GM18873 (cell line): ENCODE measurements around the gene SPDYC.

Experiments
- ATAC-seq: cut with Tn5 transposase; IDR thresholded peaks from one replicate; pipeline ENCODE4 v1.9.1; 2021; ENCODE audit warnings: mild to moderate bottlenecking, moderate library complexity, moderate number of reproducible peaks; ENCODE audit not compliant: unreplicated experiment, low FRiP score

SPDYC gene

GRCh38 chr11:65170058-65170534 lies at the start of gene SPDYC:
TSS of gene SPDYC (plus strand) at chr11:65170233. CDS start at chr11:65171358, 1,125 bp downstream.
- no peak for ATAC-seq

DNA sequence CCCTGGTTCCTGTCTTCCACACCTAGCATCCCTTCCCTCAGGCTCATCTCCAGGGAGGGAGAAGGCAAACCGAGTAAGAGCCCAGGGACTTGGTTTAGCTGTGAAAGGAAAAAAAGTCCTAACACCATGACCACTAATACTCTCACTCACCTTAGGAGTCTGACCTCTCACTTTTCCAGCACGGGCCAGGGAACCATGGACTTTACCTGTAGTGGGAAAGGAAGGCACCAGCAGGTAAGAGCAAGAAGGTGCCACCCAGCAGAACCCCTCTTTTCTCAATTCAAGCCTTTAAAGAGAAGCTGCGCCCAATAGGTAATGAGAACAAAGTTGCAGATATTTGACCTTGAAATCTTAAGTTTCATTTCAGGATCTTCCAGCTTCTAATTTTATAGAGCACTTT lies 49.2 kb upstream of the SPDYC start:
- ATAC-seq = no peak

- no peak for ATAC-seq
Measured at GRCh38 chr11:65121447-65121864, 48.6 kb upstream of the SPDYC start.

DNA sequence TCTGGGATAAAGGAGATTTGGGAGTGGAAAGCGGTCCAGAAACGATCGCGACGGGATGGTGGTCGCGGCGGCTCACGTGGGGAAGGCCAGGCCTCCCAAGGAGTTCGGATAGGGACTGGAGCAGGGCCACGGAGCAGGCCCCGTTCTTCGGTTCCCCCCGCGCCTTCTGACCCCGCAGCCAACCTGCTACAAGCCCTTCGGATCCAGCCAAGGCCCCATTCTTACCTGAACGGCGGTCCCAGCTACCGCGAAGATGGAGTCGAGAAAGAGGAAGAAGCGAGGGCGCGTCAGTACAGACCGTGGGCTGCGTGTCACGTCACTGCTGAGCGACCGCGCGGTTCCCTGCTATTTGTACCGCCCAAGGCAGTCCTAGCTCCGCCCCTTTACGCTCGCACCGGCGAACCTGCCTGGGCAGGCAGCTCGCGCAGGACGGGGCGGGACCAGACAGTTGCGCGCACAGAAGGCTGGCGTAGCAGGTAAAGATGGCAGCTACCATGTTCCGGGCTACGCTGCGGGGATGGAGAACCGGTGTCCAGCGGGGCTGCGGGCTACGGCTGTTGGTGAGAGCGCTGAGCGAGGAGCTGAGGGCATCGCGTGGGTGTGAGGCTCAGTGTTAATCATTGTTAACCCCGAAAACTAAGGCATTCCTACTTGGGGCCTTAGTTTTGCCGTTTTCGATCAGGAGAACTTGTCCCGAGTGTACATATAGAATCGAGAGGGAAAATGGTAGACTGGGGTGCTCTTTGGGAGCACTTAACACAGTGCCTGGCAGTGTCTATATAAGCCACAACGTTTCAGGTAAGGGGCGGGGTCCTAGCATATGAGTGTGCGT lies 48.0 kb upstream of the SPDYC start, which contains the start of the genes FAU and MRPL49:
FAU (minus strand) TSS at position 270 of the 832 bp plus-strand sequence. CDS start 321 bp downstream, outside the sequence.
MRPL49 (plus strand) TSS at position 457 of the 832 bp plus-strand sequence; CDS start at position 483, 26 bp downstream.
- ATAC-seq = peak; percentile 56

GRCh38 chr11:65124480-65125196 lies 45.4 kb upstream of the SPDYC start:
- no peak for ATAC-seq

DNA sequence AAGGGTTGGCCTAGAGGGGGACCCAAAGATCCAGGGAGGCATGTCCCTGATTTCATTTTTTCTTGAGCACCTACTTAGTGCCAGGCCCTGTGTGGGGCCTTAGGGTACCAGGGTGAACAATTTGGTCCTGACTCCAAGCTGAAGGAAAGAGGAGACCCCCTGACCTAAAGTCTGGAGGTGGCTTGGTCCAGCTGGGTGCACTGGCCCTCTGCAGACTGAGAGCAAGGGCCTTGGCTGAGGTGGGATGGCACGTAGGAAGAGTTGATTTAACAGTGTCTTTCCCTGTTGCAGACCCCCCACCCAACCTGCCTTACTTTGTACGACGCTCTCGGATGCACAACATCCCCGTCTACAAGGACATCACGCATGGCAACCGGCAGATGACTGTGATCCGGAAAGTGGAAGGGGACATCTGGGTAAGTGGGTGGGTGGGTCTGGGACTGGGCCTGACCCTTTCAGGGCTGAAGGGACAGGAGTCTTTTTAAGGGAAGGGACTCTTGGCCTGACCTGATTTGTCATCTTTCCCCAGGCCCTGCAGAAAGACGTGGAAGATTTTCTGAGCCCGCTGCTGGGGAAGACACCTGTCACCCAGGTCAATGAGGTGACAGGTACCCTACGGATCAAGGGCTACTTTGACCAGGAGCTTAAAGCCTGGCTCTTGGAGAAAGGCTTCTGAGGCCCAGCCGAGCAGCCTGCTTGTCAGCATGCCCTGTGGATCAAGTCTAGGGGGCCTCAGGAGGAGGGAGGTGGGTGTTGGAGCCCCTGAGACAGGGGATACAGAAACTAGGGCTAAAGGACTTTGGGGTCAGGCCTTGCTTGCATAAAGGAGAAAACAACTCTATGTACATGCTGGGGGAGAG lies 44.6 kb upstream of the SPDYC start:
- no peak for ATAC-seq

DNA sequence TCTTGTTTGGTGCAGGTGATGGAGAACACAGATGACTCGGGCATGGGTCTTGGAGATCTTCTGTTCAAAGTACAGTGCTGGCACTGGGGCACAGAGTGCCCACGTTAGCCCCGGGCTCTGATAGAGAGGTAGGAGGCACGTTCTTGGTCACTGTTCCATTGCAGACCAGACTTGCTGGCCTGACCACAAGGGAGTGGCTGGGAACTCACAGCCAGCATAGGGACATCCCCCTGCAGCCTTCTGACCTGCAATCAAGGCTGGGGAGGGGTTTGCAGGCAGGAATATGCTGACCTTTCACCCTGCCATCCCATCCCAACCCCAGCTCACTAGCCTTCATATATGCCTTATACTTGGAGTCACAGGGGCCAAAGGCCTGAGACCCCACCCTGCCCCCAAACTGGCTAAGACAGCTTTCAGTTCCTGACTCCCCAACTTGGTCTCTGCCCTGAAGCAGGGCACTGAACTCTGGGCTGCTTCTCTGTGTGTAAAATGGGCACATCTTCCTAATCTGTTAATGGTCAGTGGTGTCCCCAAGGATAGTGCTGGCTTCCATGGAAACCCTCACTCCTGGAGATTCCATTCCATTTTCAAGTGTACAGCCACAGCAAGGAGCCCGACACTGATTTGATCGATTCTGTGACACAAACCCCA lies 43.3 kb upstream of the SPDYC start:
- ATAC-seq = no peak

- no peak for ATAC-seq
Measured at GRCh38 chr11:65127473-65128181, 42.4 kb upstream of the SPDYC start.

GRCh38 chr11:65128182-65129145 lies 41.6 kb upstream of the SPDYC start:
- ATAC-seq = no peak

- no peak for ATAC-seq
Measured at GRCh38 chr11:65129649-65130441, 40.2 kb upstream of the SPDYC start.

DNA sequence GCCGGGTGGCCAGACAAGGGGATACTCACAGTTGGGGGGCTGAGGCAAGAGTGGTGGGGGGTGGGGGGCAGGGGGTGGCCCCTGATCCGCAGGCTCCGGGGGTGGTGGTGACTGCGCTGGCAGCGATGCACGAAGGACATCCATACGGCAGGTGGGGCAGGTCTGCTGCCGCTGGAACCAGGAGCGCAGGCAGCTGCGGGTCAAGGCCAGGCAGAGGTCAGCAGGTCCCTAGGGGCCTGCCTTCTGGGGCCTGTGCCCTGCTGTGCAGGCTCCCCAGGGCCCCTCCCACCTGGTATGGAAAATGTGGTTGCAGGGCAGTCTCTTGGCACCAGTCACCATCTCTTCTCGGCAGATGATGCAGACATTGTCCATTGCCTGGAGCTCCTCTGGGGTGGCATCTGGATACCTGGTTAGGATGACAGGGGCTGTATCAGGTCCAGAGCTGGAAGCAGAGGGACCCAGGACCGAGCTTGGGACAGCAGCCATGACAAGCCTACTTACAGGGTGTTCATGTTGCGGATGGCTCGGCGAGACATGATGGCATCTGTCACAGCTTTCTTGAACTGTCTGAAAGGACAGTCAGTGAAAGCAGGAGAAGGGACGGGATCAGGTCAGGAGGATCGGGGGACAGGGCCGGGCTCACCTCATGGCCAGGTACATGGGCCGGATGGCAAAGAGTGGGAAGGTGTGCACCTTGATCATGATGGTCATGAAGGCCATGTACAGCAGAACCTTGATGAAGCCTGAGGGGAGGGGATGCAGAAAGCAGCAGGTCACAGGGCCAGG lies 39.2 kb upstream of the SPDYC start:
- ATAC-seq = no peak

DNA sequence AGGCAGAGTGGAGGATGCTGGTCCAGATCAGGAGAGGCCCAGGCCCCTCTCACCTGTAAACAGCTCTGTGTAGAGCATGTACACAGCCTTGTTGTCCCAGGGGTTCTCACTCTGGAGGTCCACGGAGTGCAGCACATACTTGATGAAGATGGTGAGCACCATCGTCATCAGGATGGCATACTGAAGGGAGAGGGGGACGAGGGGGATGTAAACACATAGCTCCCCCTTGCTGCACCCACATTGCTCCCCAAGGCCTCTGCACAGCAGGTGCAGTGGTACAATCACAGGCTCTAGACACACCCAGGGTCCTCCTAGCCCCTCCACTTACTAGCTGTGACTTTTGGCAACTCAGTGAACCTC lies 38.6 kb upstream of the SPDYC start:
- no peak for ATAC-seq

DNA sequence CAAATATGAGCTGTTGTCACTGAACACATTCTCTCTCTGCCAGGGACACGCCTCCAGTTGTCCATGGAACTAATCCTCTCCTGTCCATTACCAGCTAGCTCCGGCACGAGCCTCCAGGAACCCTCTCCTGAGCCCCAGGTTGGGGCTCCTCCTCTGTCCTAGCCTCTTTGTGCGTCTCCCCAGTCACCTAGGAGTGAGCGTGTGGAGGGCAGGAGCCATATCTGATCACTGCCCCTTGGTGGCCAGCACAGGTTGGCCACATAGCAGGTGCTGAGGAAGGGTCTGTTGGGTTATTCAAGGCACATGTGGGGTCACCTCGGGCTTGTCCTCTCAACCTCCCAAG lies 38.2 kb upstream of the SPDYC start:
- ATAC-seq = no peak

DNA sequence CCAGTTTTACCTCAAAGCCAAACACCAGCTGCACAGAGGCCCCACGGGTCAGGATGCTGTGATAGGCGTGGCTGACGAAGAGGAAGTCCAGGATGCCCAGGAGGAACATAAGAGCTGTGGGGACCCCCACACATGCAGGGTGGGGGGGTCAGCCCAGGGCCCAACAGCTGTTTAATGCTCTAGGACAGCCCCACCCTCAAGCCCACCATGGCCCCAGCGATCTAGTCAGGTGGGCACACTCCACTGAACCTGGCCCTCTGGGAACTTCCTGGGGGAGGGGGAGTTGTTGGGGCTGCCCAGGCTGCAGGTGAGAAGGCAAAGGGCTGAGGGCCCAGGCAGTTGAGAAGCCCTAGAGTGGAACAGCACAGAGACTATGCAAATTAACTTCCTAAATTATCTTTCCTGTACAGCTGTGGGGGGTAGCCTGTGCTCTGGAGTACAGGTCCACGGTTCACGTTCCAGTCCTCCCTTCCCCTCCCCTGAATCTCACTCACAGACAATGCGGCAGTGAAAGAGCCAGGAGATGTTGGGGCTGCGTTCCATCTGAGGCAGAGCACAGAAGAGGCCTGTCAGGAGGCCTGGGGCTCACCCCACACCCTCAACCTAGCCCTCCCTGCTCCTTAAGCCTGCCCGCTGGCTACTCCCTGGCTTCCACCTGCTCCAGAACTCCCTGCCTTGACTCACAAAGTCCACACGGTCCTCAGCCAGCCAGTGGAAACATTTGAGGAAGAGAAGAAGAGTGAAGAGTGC lies 37.6 kb upstream of the SPDYC start:
- ATAC-seq = peak; percentile 31

DNA sequence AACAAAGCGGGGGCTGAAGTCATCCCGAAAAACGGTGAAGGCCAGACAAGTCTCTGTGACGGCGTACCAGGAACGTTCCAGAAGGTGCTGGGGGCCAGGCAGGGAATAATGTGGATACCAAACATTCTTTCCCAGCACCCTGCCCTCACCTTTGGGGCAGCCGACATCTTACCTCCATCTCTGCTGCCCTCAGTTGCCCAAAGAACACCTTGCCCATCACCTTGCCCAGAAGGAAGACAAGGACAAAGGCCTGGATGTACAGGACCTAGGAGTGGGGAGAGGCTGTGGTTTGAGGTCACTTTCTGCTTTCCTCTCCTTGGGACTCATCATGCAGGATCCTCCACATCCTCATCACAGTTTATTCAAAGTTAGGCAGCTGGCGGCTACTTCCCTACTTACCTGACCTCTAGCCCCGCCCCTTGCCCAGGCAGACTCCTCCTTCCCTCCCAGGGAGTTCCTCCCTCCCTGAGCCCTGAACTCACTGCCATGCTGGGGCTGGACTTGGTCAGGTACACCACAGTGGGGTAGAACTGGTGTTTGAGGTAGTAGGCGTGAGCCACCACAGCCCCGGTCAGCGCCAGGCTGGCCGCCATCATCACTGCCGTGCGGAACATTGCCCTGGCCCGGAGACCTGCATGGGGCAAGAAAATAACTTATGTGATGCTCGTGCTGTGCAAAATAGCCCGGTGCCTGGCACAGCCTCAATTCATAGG lies 36.9 kb upstream of the SPDYC start:
- ATAC-seq = no peak
